Effector CD4-positive, alpha-beta T cell (primary cell): Measurements from ENCODE around the gene PRRT1B.
A peak's percentile ranks its signal among the peaks of the same experiment; 100 is the strongest.

Experiments
- DNase-seq: peaks from one replicate; pipeline ENCODE4 v3.0.0-alpha.2; 2020

Gene PRRT1B

GRCh38 chr9:131554087-131554842 is 8.9 kb downstream of the PRRT1B start:
- no peak for DNase-seq

GRCh38 chr9:131554843-131555351 is 9.6 kb downstream of the PRRT1B start:
- no peak for DNase-seq

GRCh38 chr9:131555841-131556673 is 10.7 kb downstream of the PRRT1B start:
- no peak for DNase-seq

GRCh38 chr9:131557855-131558548 is 12.7 kb downstream of the PRRT1B start:
- DNase-seq = no peak

- DNase-seq = no peak
Observed at GRCh38 chr9:131559421-131560000, 14.2 kb downstream of the PRRT1B start.

GRCh38 chr9:131562032-131562959 is 17.0 kb downstream of the PRRT1B start:
- no peak for DNase-seq

GRCh38 chr9:131565369-131565768 is 20.0 kb downstream of the PRRT1B start:
- no peak for DNase-seq

GRCh38 chr9:131566158-131566557 is 20.8 kb downstream of the PRRT1B start:
- DNase-seq = no peak

GRCh38 chr9:131567910-131568309 is 22.6 kb downstream of the PRRT1B start:
- no peak for DNase-seq

GRCh38 chr9:131574730-131575640 is 29.7 kb downstream of the PRRT1B start:
- no peak for DNase-seq

GRCh38 chr9:131575946-131576853 is 30.9 kb downstream of the PRRT1B start:
- DNase-seq = no peak

- DNase-seq = no peak
Observed at GRCh38 chr9:131577005-131578000, 32.0 kb downstream of the PRRT1B start.

GRCh38 chr9:131578021-131578420 is 32.7 kb downstream of the PRRT1B start:
- no peak for DNase-seq

- peak; percentile 37 for DNase-seq
Observed at GRCh38 chr9:131578731-131579504, 33.6 kb downstream of the PRRT1B start.

GRCh38 chr9:131579789-131580211 is 34.5 kb downstream of the PRRT1B start:
- DNase-seq = no peak

- no peak for DNase-seq
Observed at GRCh38 chr9:131580358-131580757, 35.0 kb downstream of the PRRT1B start.

- DNase-seq = no peak
Observed at GRCh38 chr9:131582056-131582455, 36.7 kb downstream of the PRRT1B start.
